Glutamatergic neuron (in vitro differentiated cells): Measurements from ENCODE around the gene CARD19. TPM values are rescaled to one million over a fixed set of nuclear protein-coding genes. Genes with fewer than 3 reads are reported as not detected.
A peak's percentile ranks its signal among the peaks of the same experiment; 100 is the strongest.

ENCODE experiments used
- DNase-seq: peaks from one replicate; pipeline ENCODE4 v3.0.0; 2022
- H3K27ac Mint-ChIP-seq: one replicate; pipeline ENCODE4 v1.8.0; 2020; ENCODE audit warnings: mild to moderate bottlenecking, mixed read lengths, inconsistent platforms; ENCODE audit not compliant: unreplicated experiment
- H3K27me3 Mint-ChIP-seq: one replicate; pipeline ENCODE4 v1.8.0; 2020; ENCODE audit warnings: mild to moderate bottlenecking, moderate library complexity, mixed read lengths, inconsistent platforms; ENCODE audit not compliant: unreplicated experiment
- H3K36me3 Mint-ChIP-seq: one replicate; pipeline ENCODE4 v1.8.0; 2020; ENCODE audit warnings: mild to moderate bottlenecking, mixed read lengths, inconsistent platforms; ENCODE audit not compliant: unreplicated experiment
- H3K4me1 Mint-ChIP-seq: one replicate; pipeline ENCODE4 v1.8.0; 2020; ENCODE audit warnings: mild to moderate bottlenecking, low read depth, mixed read lengths, inconsistent platforms; ENCODE audit not compliant: unreplicated experiment
- H3K4me3 Mint-ChIP-seq: one replicate; pipeline ENCODE4 v1.8.0; 2020; ENCODE audit warnings: mild to moderate bottlenecking, mixed read lengths, inconsistent platforms; ENCODE audit not compliant: unreplicated experiment
- H3K9me3 Mint-ChIP-seq: one replicate; pipeline ENCODE4 v1.8.0; 2020; ENCODE audit warnings: mild to moderate bottlenecking, moderate library complexity, mixed read lengths, inconsistent platforms; ENCODE audit not compliant: unreplicated experiment
- CTCF ChIP-seq: fragments of 200-600 bp; sonication (generic); IDR thresholded peaks from one replicate; pipeline ENCODE4 v1.5.0; 2021; ENCODE audit not compliant: partially characterized antibody, unreplicated experiment
- total RNA-seq: library from RNA; stranded (reverse); fragmentation: NEBNext Ultra II Directional; extraction: Animal tissue kit (Norgen Biotek cat#: 25700); gene quantifications from one replicate; pipeline ENCODE4 v1.2.1, GENCODE V29; 2021; ENCODE audit not compliant: unreplicated experiment

Gene CARD19
- total RNA-seq, 1 donor from 2014 or later = 55.8 TPM

GRCh38 chr9:93091056-93091452 lies 5.0 kb upstream of the CARD19 start:
- no peak for TF ChIP-seq CTCF
- Mint-ChIP-seq H3K27ac (no peak overlapping the region), H3K4me3 (no peak overlapping the region), H3K9me3 (peaks cover 8% of the 10 kb centered on the region), H3K27me3 (peaks cover 9% of the 10 kb centered on the region), H3K4me1 (no peaks in the 10 kb centered on the region), H3K36me3 (no peaks in the 10 kb centered on the region)
- no peak for DNase-seq

DNA sequence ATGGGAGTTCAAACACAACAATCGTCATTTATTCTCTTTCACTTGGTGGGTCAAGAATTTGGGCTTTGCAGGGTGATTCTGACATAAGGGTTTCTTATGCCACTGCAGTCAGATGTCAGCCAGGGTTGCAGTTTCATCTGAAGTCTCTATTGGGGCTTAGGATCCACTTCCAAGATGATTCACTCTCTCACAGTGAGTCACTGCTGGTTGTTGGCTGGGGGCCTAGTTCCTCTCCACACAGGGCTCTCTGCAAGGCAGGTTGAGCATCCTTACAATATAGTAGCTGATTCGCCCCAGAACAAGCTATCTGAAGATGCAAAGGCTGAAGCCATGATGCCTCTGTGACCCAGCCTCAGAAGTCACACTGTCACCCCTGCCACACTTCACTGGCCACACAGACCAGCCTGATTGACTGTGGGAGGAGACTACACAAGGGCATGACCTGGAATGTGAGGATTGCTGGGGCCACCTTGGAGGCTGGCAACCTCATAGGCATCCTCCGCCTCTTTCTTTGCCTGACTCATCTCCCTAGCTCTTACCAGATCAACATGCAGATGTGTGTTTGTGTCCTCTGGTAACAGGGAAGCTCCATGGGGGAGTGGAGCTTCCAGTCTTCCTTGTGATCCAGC lies 4.5 kb upstream of the CARD19 start:
- Mint-ChIP-seq H3K27me3 (peaks cover 7% of the 10 kb centered on the region), H3K4me1 (no peaks in the 10 kb centered on the region)

DNA sequence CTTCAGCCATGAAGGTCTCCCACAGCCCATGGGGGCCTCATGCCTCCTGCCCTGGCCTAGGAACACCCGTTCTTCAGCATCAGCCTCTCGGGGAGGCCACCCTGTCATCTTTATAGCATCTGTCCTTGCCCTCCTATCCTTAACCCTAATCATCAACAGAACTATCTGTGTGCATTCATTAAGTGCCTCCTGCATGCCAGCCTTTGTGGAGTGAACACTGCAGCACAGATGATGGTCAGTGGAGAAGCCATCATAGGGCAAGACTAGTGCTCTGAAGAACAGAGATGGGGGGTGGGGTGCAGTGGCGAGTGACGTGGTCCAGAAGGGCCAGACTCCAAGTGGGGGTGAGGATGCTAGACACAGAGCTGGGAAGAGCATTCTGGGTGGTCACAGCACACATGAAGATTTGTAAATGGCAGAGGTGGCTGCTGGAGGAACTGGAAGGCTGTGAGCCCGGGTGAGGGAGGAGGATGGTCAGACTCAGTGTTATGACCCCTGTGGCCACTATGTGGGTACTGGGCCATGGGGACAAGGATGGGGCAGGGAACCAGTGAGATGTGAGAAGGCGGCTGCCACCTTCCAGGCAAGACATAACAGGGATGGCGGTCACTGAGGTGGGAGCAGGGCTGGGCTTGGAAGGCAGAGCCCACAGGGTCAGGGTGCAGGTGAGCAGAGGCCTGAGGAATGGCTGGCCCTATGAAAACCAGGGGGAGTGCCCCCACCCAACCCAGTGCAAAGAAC lies 3.6 kb upstream of the CARD19 start:
- DNase-seq = peak; percentile 11
- peaks cover 8% of the 10 kb centered on the region for H3K9me3 Mint-ChIP-seq
- TF ChIP-seq CTCF = no peak
- peaks cover 7% of the 10 kb centered on the region for H3K27me3 Mint-ChIP-seq
- no peaks in the 10 kb centered on the region for H3K36me3 Mint-ChIP-seq
- H3K4me1 Mint-ChIP-seq = peaks cover 2% of the 10 kb centered on the region
- no peak overlapping the region for H3K4me3 Mint-ChIP-seq
- no peak overlapping the region for H3K27ac Mint-ChIP-seq

More for the DNA sequence above, 4.5 kb upstream of the CARD19 start:
- no peak overlapping the region for H3K4me3 Mint-ChIP-seq
- H3K36me3 Mint-ChIP-seq = no peaks in the 10 kb centered on the region
- DNase-seq = no peak
- H3K27ac Mint-ChIP-seq = no peak overlapping the region
- TF ChIP-seq CTCF = no peak
- H3K9me3 Mint-ChIP-seq = peaks cover 8% of the 10 kb centered on the region

DNA sequence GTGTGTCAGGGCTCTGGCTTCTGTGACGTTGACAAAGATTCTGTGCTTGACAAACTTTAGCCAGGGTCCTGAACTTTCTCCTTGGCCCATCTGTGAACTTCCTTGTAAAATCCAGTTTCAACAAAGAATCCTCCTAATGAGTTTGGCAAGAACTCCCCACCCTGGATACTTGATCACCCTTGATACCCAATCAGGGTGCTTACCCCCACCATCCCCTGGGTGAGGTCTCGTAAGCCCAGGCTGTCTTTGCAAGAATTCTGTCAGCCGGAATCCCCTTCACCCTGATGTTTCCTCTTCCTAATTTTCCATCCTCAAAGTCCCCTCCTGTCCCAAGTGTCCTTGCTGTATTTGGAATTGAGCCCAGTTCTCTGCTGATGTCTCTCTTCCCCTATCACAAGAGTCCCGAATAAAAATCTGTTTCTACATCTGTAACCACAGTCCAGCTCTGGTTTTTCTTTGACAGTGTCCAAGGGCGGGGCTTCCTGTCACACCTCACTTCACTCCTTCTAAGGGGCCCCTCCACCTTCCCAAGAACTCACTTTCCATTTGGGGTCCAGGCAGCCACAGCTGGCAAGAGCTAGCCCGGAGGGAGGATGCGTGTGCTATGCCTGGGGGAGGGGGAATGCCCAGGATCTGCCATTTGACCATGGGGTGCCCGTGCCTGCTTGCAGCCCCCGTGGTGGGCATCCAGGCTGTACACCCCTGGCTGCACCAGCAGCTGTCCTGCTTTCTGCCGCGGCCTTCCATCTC lies 2.7 kb upstream of the CARD19 start:
- DNase-seq = peak; percentile 17
- Mint-ChIP-seq H3K27me3 (peaks cover 5% of the 10 kb centered on the region), H3K4me1 (peaks cover 5% of the 10 kb centered on the region), H3K27ac (no peak overlapping the region), H3K9me3 (peaks cover 8% of the 10 kb centered on the region), H3K36me3 (no peaks in the 10 kb centered on the region), H3K4me3 (no peak overlapping the region)
- TF ChIP-seq CTCF = no peak
